K562 (cell line): ENCODE data around the gene FUT8. TPM values are rescaled to one million over a fixed set of nuclear protein-coding genes. Genes with fewer than 3 reads are reported as not detected.

ENCODE experiments used
- ATAC-seq: fragments of 200-7000 bp; cut with Tn5 transposase; 3 replicates; pipeline ENCODE4 v1.9.1; 2020; ENCODE audit warnings: moderate library complexity
- BruUV-seq: library from RNA; stranded (reverse); fragments of 400-500 nt; replicated peaks from 2 replicates; lab custom pipeline; 2021; lab: Mats Ljungman, UMichigan
- CTCF ChIA-PET: fragments of 300-600 bp; formaldehyde crosslinking; extraction: SDS; loops from one replicate; lab custom pipeline; 2021; ENCODE audit warnings: low intra/inter-chr PET ratio; lab: Yijun Ruan, JAX
- POLR2A ChIA-PET: fragments of 300-600, 350-650 bp; sonication (Branson Sonifier 250); formaldehyde crosslinking; extraction: SDS; loops from one replicate; lab custom pipeline; 2021; ENCODE audit warnings: antibody characterized with exemption, inconsistent platforms; lab: Yijun Ruan, JAX
- DNase-seq, 4 experiments: peaks; one replicate each; pipeline versions ENCODE4 v3.0.0 to v3.0.0-alpha.2; 2011 to 2018; ENCODE audit warnings: low spot score in 3 of 4, mixed read lengths in 3 of 4; ENCODE audit errors: extremely low read depth in 1 of 4
- FAIRE-seq: peaks from 2 replicates; lab custom pipeline; 2011; peaks lifted over from hg19 to GRCh38; lab: Jason Lieb, UNC
- H2AFZ ChIP-seq: 2 replicates; pipeline ENCODE4 v1.6.0; 2011; ENCODE audit warnings: low read depth, low read length, control low read depth, inconsistent platforms
- H3K27ac ChIP-seq: fragments of 200-600 bp; 3 replicates; pipeline ENCODE4 v1.8.0; 2011; ENCODE audit warnings: low read depth, mild to moderate bottlenecking, control low read depth, inconsistent platforms, low read length, moderate library complexity, mixed read lengths; ENCODE audit errors: extremely low read depth
- H3K27me3 ChIP-seq, 2 experiments: fragments of 300-600 bp in 1 of 2; 2 replicates in 1 of 2; 3 replicates in 1 of 2; pipeline versions ENCODE4 v1.6.0 to v1.8.0; 2011; ENCODE audit warnings: inconsistent platforms in 2 of 2, low read length in 2 of 2, mild to moderate bottlenecking in 1 of 2, mixed read lengths in 1 of 2, moderate library complexity in 1 of 2; ENCODE audit not compliant: control insufficient read depth in 2 of 2, insufficient read depth in 2 of 2
- H3K36me3 ChIP-seq: fragments of 300-600 bp; 3 replicates; pipeline ENCODE4 v1.8.0; 2011; ENCODE audit warnings: mild to moderate bottlenecking, low read length, inconsistent platforms; ENCODE audit not compliant: control insufficient read depth, insufficient read depth
- H3K4me1 ChIP-seq, 2 experiments: fragments of 200-600 bp in 1 of 2; replicated peaks in 1 of 2; 2 replicates in 1 of 2; 3 replicates in 1 of 2; pipeline versions ENCODE4 v1.5.1 to v1.8.0; 2011; ENCODE audit warnings: inconsistent platforms in 2 of 2, low read length in 2 of 2, mild to moderate bottlenecking in 1 of 2, mixed read lengths in 1 of 2, moderate library complexity in 1 of 2; ENCODE audit not compliant: control insufficient read depth in 2 of 2, insufficient read depth in 2 of 2
- H3K4me2 ChIP-seq: 2 replicates; pipeline ENCODE4 v1.6.1; 2011; ENCODE audit warnings: low read length, control low read depth, inconsistent platforms, mixed read lengths; ENCODE audit not compliant: insufficient read depth
- H3K4me3 ChIP-seq: fragments of 200-600 bp; sonication (generic), shearing (Covaris generic); 2 replicates; pipeline ENCODE4 v1.5.1; 2016; ENCODE audit warnings: control low read depth, inconsistent platforms
- H3K79me2 ChIP-seq: fragments of 200-600 bp; 3 replicates; pipeline ENCODE4 v1.8.0; 2011; ENCODE audit warnings: low read length, inconsistent platforms; ENCODE audit not compliant: control insufficient read depth, insufficient read depth
- H3K9ac ChIP-seq, 2 experiments: 2 replicates each; pipeline versions ENCODE4 v1.6.0 to v1.6.1; 2011; ENCODE audit warnings: low read depth in 2 of 2, low read length in 2 of 2, control low read depth in 1 of 2, inconsistent platforms in 1 of 2, mild to moderate bottlenecking in 1 of 2, mixed read lengths in 1 of 2; ENCODE audit not compliant: insufficient read depth in 1 of 2
- H3K9me1 ChIP-seq: one replicate; pipeline ENCODE4 v1.6.0; 2011; ENCODE audit warnings: inconsistent platforms, mild to moderate bottlenecking, low read length, moderate library complexity; ENCODE audit not compliant: control insufficient read depth, insufficient read depth
- H3K9me3 ChIP-seq: replicated peaks from 2 replicates; pipeline ENCODE4 v1.5.1; 2011; ENCODE audit warnings: low read depth, low read length, inconsistent platforms; ENCODE audit not compliant: control insufficient read depth, insufficient read depth
- H4K20me1 ChIP-seq: replicated peaks from 2 replicates; pipeline ENCODE4 v1.6.1; 2011; ENCODE audit warnings: low read length, inconsistent platforms, mixed read lengths; ENCODE audit not compliant: control insufficient read depth, insufficient read depth
- CHD4 ChIP-seq: fragments of 200-600 bp; sonication (generic); IDR thresholded peaks from 3 replicates; pipeline ENCODE4 v1.6.1; 2012; ENCODE audit warnings: low read depth, mild to moderate bottlenecking, mixed read lengths, low read length, inconsistent platforms; ENCODE audit not compliant: insufficient read depth, insufficient replicate concordance, poor library complexity, severe bottlenecking
- COPS2 ChIP-seq: fragments of 450-650 bp; conservative IDR thresholded peaks from 2 replicates; pipeline ENCODE4 v1.6.1; 2016; ENCODE audit warnings: mild to moderate bottlenecking, moderate library complexity
- CREB1 ChIP-seq, 2 experiments: sonication (generic) in 1 of 2; formaldehyde crosslinking in 1 of 2; IDR thresholded peaks; 2 replicates each; pipeline versions ENCODE4 v1.6.1 to v1.8.0; 2012 to 2022; ENCODE audit warnings: inconsistent platforms in 1 of 2, mild to moderate bottlenecking in 1 of 2, missing genetic modification reagents in 1 of 2, moderate library complexity in 1 of 2
- HOXB6 ChIP-seq: fragments of 250-450 bp; sonication (Bioruptor Pico); IDR thresholded peaks from 2 replicates; pipeline ENCODE4 v1.5.1; 2022; ENCODE audit warnings: mild to moderate bottlenecking, borderline replicate concordance
- ID3 ChIP-seq, 2 experiments: fragments of 250-450 bp in 1 of 2; fragments of 450-650 bp in 1 of 2; sonication (Bioruptor Pico) in 1 of 2; IDR thresholded peaks; 2 replicates each; pipeline versions ENCODE4 v1.6.1 to v1.8.0; 2016 to 2021; ENCODE audit warnings: mild to moderate bottlenecking in 2 of 2, moderate library complexity in 2 of 2, missing compliant biosample characterization in 1 of 2, missing genetic modification characterization in 1 of 2
- ZBTB12 ChIP-seq: fragments of 250-450 bp; sonication (Bioruptor Pico); IDR thresholded peaks from 2 replicates; pipeline ENCODE4 v1.4.0; 2020
- ZBTB17 ChIP-seq: fragments of 450-650 bp; formaldehyde crosslinking; IDR thresholded peaks from 2 replicates; pipeline ENCODE4 v1.4.0; 2020; ENCODE audit warnings: mild to moderate bottlenecking
- WGBS: fragments of 100-300 bp; shearing (Covaris generic); methylation state at CpG from one replicate; pipeline ENCODE4 v1.1.6; 2016; ENCODE audit warnings: low coverage, mixed read lengths; ENCODE audit not compliant: insufficient coverage; ENCODE audit errors: missing lambda C conversion rate; 5-methylcytosine and 5-hydroxymethylcytosine counted together
- in situ Hi-C: fragments of 300-500 bp; cut with MboI; formaldehyde crosslinking; loops from 4 replicates; pipeline ENCODE4 v1.15.0; 2018; ENCODE audit warnings: inconsistent platforms, mixed read lengths
- intact Hi-C: fragments of 100-400 bp; cut with micrococcal nuclease; formaldehyde crosslinking; loops from 2 replicates; pipeline ENCODE4 v1.14.2; 2022
- polyA plus RNA-seq, 8 experiments: library from polyadenylated mRNA; depleted of rRNA in 4 of 8; stranded (reverse) in 5 of 8; unstranded in 3 of 8; fragments of >200 nt; fragmentation: Nextera tagmentation in 2 of 8; fragmentation: Illumina TruSeq in 1 of 8; extraction: Ambion mirVana in 2 of 8; extraction: Trizol in 1 of 8; gene quantifications; 2 replicates each; pipeline versions ENCODE4 v1.2.1 to v1.2.3, GENCODE V29; 2011 to 2014; ENCODE audit warnings: inconsistent platforms in 1 of 8, missing spikeins in 1 of 8
- total RNA-seq, 7 experiments: library from RNA; depleted of rRNA in 6 of 7; stranded (reverse); fragments of >200 nt in 6 of 7; fragmentation: Illumina TruSeq in 2 of 7; extraction: Trizol in 2 of 7; gene quantifications; 2 replicates each; pipeline versions ENCODE4 v1.2.1 to v1.2.3, GENCODE V29; 2011 to 2021; ENCODE audit warnings: low replicate concordance in 1 of 7

The FUT8 gene
- total and polyA plus RNA-seq, 9 of the 15 experiments (the other 6 are each of a cell fraction or from before 2014, with no cell fraction given): 4.1 to 15.2 (median 7.8) TPM

- Histone ChIP-seq H4K20me1 (no peaks in the 10 kb centered on the region), H2AFZ (no peak overlapping the region), H3K79me2 (no peaks in the 10 kb centered on the region), H3K27me3 (no peaks in the 10 kb centered on the region), H3K9me3 (no peaks in the 10 kb centered on the region; the same call in 1 of the 2 replicates), H3K4me1 (no peaks in the 10 kb centered on the region), H3K36me3 (no peaks in the 10 kb centered on the region), H3K9ac (no peak overlapping the region), H3K4me2 (no peak overlapping the region), H3K9me1 (no peaks in the 10 kb centered on the region), H3K4me3 (no peak overlapping the region), H3K27ac (no peak overlapping the region)
- intact Hi-C loops: no loop called here
- FAIRE-seq: no peak
- WGBS: 60% methylated on average over 9 of the region's 11 CpGs
- ChIA-PET CTCF (no interaction called here), POLR2A (no interaction called here)
- ATAC-seq: no peak
- no peak for TF ChIP-seq ID3 (CRISPR knock-in tag; IDR thresholded peaks at IDR 0.05)
- no peak for TF ChIP-seq ID3 (tag; IDR thresholded peaks at IDR 0.05)
- no peak for TF ChIP-seq COPS2
- no peak for TF ChIP-seq CREB1 (IDR thresholded peaks at IDR 0.05)
- TF ChIP-seq CREB1 (CRISPR knock-in tag; IDR thresholded peaks at IDR 0.05): no peak
- no peak for TF ChIP-seq CHD4
- TF ChIP-seq HOXB6 (CRISPR knock-in tag): no peak
- no peak for TF ChIP-seq ZBTB12
- no peak for TF ChIP-seq ZBTB17
- in situ Hi-C loops: no loop called here
- no peak for DNase-seq
- BruUV-seq: no TSS peak
Measured at GRCh38 chr14:65528069-65528468, 115.5 kb downstream of the FUT8 start.
